ENCODE data around the gene ROBO2. TPM values are rescaled to one million over a fixed set of nuclear protein-coding genes. Genes with fewer than 3 reads are reported as not detected.

ROBO2 gene
- total RNA-seq, 1 experiment from 2014 or later, result 0.16 TPM

DNA sequence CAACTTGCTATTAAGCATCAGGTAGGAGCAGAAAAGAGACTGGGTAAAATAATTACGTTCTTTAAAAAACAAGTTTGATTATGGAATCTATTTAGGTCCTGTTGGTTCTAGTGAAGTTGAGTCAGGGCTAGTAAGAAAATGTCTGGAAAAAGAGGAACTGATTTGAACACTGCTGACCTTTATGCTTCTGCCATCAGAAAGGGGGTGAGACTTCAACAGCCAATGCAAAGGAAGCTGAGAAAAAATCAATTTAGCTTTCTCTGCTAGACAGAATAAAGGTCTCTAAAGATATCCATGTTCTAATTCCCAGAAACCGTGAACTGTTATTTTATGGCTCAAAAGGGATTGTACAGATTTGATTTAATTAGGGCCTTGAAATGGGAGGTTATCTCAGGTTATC is 157.5 kb downstream of the ROBO2 start:
- no peaks in the 10 kb centered on the region for H3K4me1 Mint-ChIP-seq (ENCODE audit: low read depth, unreplicated experiment)
- H3K4me3 Mint-ChIP-seq (ENCODE audit: unreplicated experiment), result no peak overlapping the region
- H3K27ac Mint-ChIP-seq (ENCODE audit: unreplicated experiment), result no peak overlapping the region
- ChIA-PET POLR2A (no interaction called here), CTCF (no interaction called here)
- Histone ChIP-seq H3K4me3 (ENCODE audit: low read depth, low read length) (no peak overlapping the region), H3K4me1 (no peaks in the 10 kb centered on the region), H3K36me3 (ENCODE audit: control insufficient read depth, insufficient read depth, low read length) (no peaks in the 10 kb centered on the region), H3K9me3 (no peaks in the 10 kb centered on the region), H3K27me3 (replicated peaks; ENCODE audit: control insufficient read depth, insufficient read depth, low read length) (no peaks in the 10 kb centered on the region)
- TF ChIP-seq, protein P1, sequence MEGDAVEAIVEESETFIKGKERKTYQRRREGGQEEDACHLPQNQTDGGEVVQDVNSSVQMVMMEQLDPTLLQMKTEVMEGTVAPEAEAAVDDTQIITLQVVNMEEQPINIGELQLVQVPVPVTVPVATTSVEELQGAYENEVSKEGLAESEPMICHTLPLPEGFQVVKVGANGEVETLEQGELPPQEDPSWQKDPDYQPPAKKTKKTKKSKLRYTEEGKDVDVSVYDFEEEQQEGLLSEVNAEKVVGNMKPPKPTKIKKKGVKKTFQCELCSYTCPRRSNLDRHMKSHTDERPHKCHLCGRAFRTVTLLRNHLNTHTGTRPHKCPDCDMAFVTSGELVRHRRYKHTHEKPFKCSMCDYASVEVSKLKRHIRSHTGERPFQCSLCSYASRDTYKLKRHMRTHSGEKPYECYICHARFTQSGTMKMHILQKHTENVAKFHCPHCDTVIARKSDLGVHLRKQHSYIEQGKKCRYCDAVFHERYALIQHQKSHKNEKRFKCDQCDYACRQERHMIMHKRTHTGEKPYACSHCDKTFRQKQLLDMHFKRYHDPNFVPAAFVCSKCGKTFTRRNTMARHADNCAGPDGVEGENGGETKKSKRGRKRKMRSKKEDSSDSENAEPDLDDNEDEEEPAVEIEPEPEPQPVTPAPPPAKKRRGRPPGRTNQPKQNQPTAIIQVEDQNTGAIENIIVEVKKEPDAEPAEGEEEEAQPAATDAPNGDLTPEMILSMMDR (IDR thresholded peaks at IDR 0.05; ENCODE audit: insufficient read depth in 1 of 2, low read depth in 1 of 2, low read length in 1 of 2, severe bottlenecking in 1 of 2, unreplicated experiment in 1 of 2), result no peak
- H3K9me3 Mint-ChIP-seq (ENCODE audit: unreplicated experiment), result no peaks in the 10 kb centered on the region
- H3K27me3 Mint-ChIP-seq (ENCODE audit: insufficient read depth, unreplicated experiment), result peaks cover 2% of the 10 kb centered on the region
- BruUV-seq (replicated peaks), result no TSS peak
- H3K36me3 Mint-ChIP-seq (ENCODE audit: insufficient read depth, unreplicated experiment), result no peaks in the 10 kb centered on the region
- no peak for DNase-seq
- intact Hi-C loops (cut with micrococcal nuclease; ENCODE audit: unreplicated experiment), result no loop called here

GRCh38 chr3:77203851-77204250 is 164.0 kb downstream of the ROBO2 start:
- BruUV-seq (replicated peaks), result no TSS peak
- H3K9me3 ChIP-seq, result no peaks in the 10 kb centered on the region
- TF ChIP-seq, protein P1 (IDR thresholded peaks at IDR 0.05; ENCODE audit: insufficient read depth in 1 of 2, low read depth in 1 of 2, low read length in 1 of 2, severe bottlenecking in 1 of 2, unreplicated experiment in 1 of 2), result no peak
- no peaks in the 10 kb centered on the region for H3K36me3 ChIP-seq (ENCODE audit: control insufficient read depth, insufficient read depth, low read length)
- H3K27me3 ChIP-seq (replicated peaks; ENCODE audit: control insufficient read depth, insufficient read depth, low read length), result no peaks in the 10 kb centered on the region
- Mint-ChIP-seq H3K4me1 (ENCODE audit: low read depth, unreplicated experiment) (no peaks in the 10 kb centered on the region), H3K4me3 (ENCODE audit: unreplicated experiment) (no peak overlapping the region), H3K27ac (ENCODE audit: unreplicated experiment) (no peak overlapping the region), H3K9me3 (ENCODE audit: unreplicated experiment) (no peaks in the 10 kb centered on the region), H3K27me3 (ENCODE audit: insufficient read depth, unreplicated experiment) (peaks cover 3% of the 10 kb centered on the region), H3K36me3 (ENCODE audit: insufficient read depth, unreplicated experiment) (no peaks in the 10 kb centered on the region)
- POLR2A ChIA-PET, result no interaction called here
- H3K4me3 ChIP-seq (ENCODE audit: low read depth, low read length), result no peak overlapping the region
- DNase-seq, result no peak
- no peaks in the 10 kb centered on the region for H3K4me1 ChIP-seq
- intact Hi-C loops (cut with micrococcal nuclease; ENCODE audit: unreplicated experiment), result no loop called here
- CTCF ChIA-PET, result no interaction called here

DNA sequence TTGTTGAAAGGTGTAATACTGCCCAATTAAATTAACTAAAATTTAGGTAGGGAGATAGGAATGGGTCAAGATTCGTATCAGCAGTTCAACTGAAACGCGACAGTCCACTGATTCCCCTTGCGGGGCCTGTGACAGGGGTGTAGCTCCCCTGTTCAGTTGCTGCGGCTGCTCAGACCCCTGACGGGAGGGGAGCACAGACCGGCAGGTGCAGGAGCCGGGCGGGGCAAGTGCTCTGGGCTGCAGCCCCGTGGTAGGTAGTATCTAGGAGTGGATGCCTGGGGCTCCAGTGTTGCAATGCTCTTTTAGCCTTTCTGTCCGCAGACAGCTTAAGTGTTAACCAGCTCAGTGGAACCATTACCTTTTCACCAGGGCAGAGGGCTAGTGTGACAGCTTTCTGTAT is 164.9 kb downstream of the ROBO2 start:
- peaks cover 3% of the 10 kb centered on the region for H3K27me3 Mint-ChIP-seq (ENCODE audit: insufficient read depth, unreplicated experiment)
- CTCF ChIA-PET, result no interaction called here
- no peaks in the 10 kb centered on the region for H3K4me1 ChIP-seq
- no peaks in the 10 kb centered on the region for H3K4me1 Mint-ChIP-seq (ENCODE audit: low read depth, unreplicated experiment)
- no peak overlapping the region for H3K4me3 ChIP-seq (ENCODE audit: low read depth, low read length)
- H3K9me3 Mint-ChIP-seq (ENCODE audit: unreplicated experiment), result no peaks in the 10 kb centered on the region
- DNase-seq, result no peak
- no TSS peak for BruUV-seq (replicated peaks)
- no peaks in the 10 kb centered on the region for H3K36me3 Mint-ChIP-seq (ENCODE audit: insufficient read depth, unreplicated experiment)
- no peaks in the 10 kb centered on the region for H3K36me3 ChIP-seq (ENCODE audit: control insufficient read depth, insufficient read depth, low read length)
- no peaks in the 10 kb centered on the region for H3K9me3 ChIP-seq
- TF ChIP-seq, protein P1 (IDR thresholded peaks at IDR 0.05; ENCODE audit: insufficient read depth in 1 of 2, low read depth in 1 of 2, low read length in 1 of 2, severe bottlenecking in 1 of 2, unreplicated experiment in 1 of 2), result no peak
- no peak overlapping the region for H3K4me3 Mint-ChIP-seq (ENCODE audit: unreplicated experiment)
- no peaks in the 10 kb centered on the region for H3K27me3 ChIP-seq (replicated peaks; ENCODE audit: control insufficient read depth, insufficient read depth, low read length)
- no peak overlapping the region for H3K27ac Mint-ChIP-seq (ENCODE audit: unreplicated experiment)
- intact Hi-C loops (cut with micrococcal nuclease; ENCODE audit: unreplicated experiment), result no loop called here
- POLR2A ChIA-PET, result no interaction called here

Data from Caco-2 (cell line).